HFFc6 (cell line): ENCODE data around the gene WDSUB1. TPM values are rescaled to one million over a fixed set of nuclear protein-coding genes. Genes with fewer than 3 reads are reported as not detected.

Experiments
- DNase-seq: peaks from one replicate; pipeline ENCODE4 v3.0.0-alpha.2; 2018
- H3K27ac Mint-ChIP-seq: 2 replicates; pipeline ENCODE4 v1.8.0; 2020; ENCODE audit warnings: mild to moderate bottlenecking, mixed read lengths
- H3K27me3 Mint-ChIP-seq: 2 replicates; pipeline ENCODE4 v1.8.0; 2021; ENCODE audit warnings: mild to moderate bottlenecking, moderate library complexity, mixed read lengths; ENCODE audit not compliant: insufficient read depth
- H3K36me3 Mint-ChIP-seq: 2 replicates; pipeline ENCODE4 v1.8.0; 2021; ENCODE audit warnings: low read depth, mixed read lengths
- H3K4me1 Mint-ChIP-seq: 2 replicates; pipeline ENCODE4 v1.8.0; 2020; ENCODE audit warnings: low read depth, mixed read lengths
- H3K4me3 Mint-ChIP-seq: 2 replicates; pipeline ENCODE4 v1.8.0; 2020; ENCODE audit warnings: mild to moderate bottlenecking, moderate library complexity, mixed read lengths
- H3K9me3 Mint-ChIP-seq: 2 replicates; pipeline ENCODE4 v1.8.0; 2020; ENCODE audit warnings: mild to moderate bottlenecking, mixed read lengths
- CTCF ChIP-seq: fragments of 200-600 bp; sonication (generic); IDR thresholded peaks from 2 replicates; pipeline ENCODE4 v1.5.0; 2021; ENCODE audit warnings: antibody characterized with exemption, mild to moderate bottlenecking
- total RNA-seq, 6 experiments: library from RNA; stranded (reverse); fragmentation: NEBNext Ultra II Directional; extraction: Animal tissue kit (Norgen Biotek cat#: 25700); gene quantifications; 2 replicates in 1 of 6; 3 replicates in 5 of 6; pipeline ENCODE4 v1.2.3, GENCODE V29; 2021

Gene WDSUB1
- total RNA-seq, 6 experiments from 2014 or later, result 6.1 to 8.9 (median 7.0) TPM

- H3K4me1 Mint-ChIP-seq, result no peaks in the 10 kb centered on the region
Observed at GRCh38 chr2:159219394-159219998, 67.0 kb downstream of the WDSUB1 start.

GRCh38 chr2:159218389-159218788 lies 68.1 kb downstream of the WDSUB1 start:
- H3K27me3 Mint-ChIP-seq, result peaks cover 4% of the 10 kb centered on the region; the same call in 1 of the 2 replicates
- no peak for DNase-seq
- no peaks in the 10 kb centered on the region for H3K4me1 Mint-ChIP-seq
- no peaks in the 10 kb centered on the region for H3K9me3 Mint-ChIP-seq
- no peak for TF ChIP-seq CTCF
- no peak overlapping the region for H3K4me3 Mint-ChIP-seq
- H3K36me3 Mint-ChIP-seq, result peaks cover 14% of the 10 kb centered on the region
- H3K27ac Mint-ChIP-seq, result no peak overlapping the region

More at GRCh38 chr2:159219394-159219998, 67.0 kb downstream of the WDSUB1 start:
- Mint-ChIP-seq H3K9me3 (no peaks in the 10 kb centered on the region), H3K4me3 (no peak overlapping the region), H3K36me3 (peaks cover 18% of the 10 kb centered on the region), H3K27me3 (no peaks in the 10 kb centered on the region; the same call in 1 of the 2 replicates), H3K27ac (no peak overlapping the region)
- no peak for TF ChIP-seq CTCF
- no peak for DNase-seq

GRCh38 chr2:159217676-159218075 lies 68.8 kb downstream of the WDSUB1 start:
- Mint-ChIP-seq H3K4me3 (no peak overlapping the region), H3K9me3 (no peaks in the 10 kb centered on the region), H3K4me1 (no peaks in the 10 kb centered on the region), H3K27ac (no peak overlapping the region), H3K36me3 (peaks cover 12% of the 10 kb centered on the region), H3K27me3 (peaks cover 4% of the 10 kb centered on the region; the same call in 1 of the 2 replicates)
- no peak for TF ChIP-seq CTCF
- DNase-seq, result no peak

- Mint-ChIP-seq H3K4me3 (no peak overlapping the region), H3K27me3 (peaks cover 4% of the 10 kb centered on the region; the same call in 1 of the 2 replicates), H3K4me1 (peaks cover 13% of the 10 kb centered on the region), H3K27ac (no peak overlapping the region), H3K36me3 (peaks cover 23% of the 10 kb centered on the region), H3K9me3 (no peaks in the 10 kb centered on the region)
- TF ChIP-seq CTCF, result no peak
- DNase-seq, result no peak
Observed at GRCh38 chr2:159215116-159215515, 71.4 kb downstream of the WDSUB1 start.

- Mint-ChIP-seq H3K27me3 (peaks cover 4% of the 10 kb centered on the region; the same call in 1 of the 2 replicates), H3K27ac (no peak overlapping the region), H3K36me3 (peaks cover 23% of the 10 kb centered on the region), H3K4me1 (peaks cover 13% of the 10 kb centered on the region), H3K4me3 (no peak overlapping the region), H3K9me3 (no peaks in the 10 kb centered on the region)
- TF ChIP-seq CTCF, result no peak
- DNase-seq, result no peak
Observed at GRCh38 chr2:159214325-159214865, 72.1 kb downstream of the WDSUB1 start.
